HG03520 (cell line): ENCODE results near the gene SHC1.
A peak's percentile ranks its signal among the peaks of the same experiment; 100 is the strongest.

ENCODE experiments used
- ATAC-seq: cut with Tn5 transposase; IDR thresholded peaks from one replicate; pipeline ENCODE4 v1.9.1; 2021; ENCODE audit warnings: mild to moderate bottlenecking, moderate library complexity; ENCODE audit not compliant: unreplicated experiment

Gene SHC1

DNA sequence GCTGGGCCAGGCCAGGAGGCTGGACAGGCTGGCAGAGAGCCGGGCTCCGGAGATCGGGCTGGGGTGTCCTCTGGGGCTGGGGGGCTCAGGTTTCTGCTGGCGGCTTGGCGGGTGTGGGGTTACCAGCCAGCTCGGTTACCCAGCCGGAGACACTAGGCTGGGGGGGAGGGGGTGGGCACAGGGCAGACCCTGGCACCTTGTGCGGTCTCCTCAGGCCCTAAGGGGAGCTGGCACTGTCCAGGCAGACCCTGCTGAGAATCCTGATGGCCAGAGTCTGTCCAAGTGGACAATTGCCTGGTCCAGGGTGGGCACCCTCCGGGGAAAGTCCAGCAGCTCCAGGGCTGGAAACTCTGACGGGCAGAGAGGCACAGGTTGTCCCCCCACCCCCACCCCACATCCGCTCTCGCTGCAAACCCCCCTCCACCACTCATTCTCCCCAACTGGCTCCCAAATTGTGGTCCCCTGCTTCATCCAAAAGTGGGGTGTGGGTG, 38.7 kb upstream of the SHC1 start:
- no peak for ATAC-seq

- ATAC-seq = no peak
Observed at GRCh38 chr1:155008015-155008941, 37.7 kb upstream of the SHC1 start.

GRCh38 chr1:155007251-155007828, 36.8 kb upstream of the SHC1 start:
- ATAC-seq = no peak

DNA sequence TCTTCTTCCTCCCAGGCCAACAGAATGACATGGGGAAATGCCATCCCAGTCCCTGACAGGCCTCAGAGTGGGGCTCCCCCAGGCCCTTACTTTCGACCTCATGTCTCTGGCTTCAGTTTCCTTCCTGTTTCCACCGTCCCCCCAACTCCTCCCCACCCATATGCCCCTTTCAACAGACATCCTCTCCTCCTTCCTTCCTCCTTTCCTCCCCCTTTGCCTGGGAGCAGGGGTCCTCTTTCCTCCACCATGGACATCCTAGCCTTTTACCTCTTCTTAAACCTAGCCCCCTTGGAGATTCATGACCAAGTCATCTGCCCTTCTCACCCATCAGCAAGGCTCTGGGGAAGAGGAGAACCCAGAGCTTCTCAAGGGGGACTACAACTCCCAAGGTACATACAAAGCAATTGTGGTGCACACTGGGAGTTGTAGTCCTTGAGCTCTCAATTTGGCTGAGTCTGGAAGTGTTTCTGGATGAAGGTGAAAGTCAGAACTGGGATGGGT, 36.1 kb upstream of the SHC1 start:
- no peak for ATAC-seq

- no peak for ATAC-seq
Observed at GRCh38 chr1:155005076-155006011, 34.8 kb upstream of the SHC1 start.

- ATAC-seq = no peak
Observed at GRCh38 chr1:155004352-155005075, 34.0 kb upstream of the SHC1 start.

GRCh38 chr1:155003766-155004351, 33.3 kb upstream of the SHC1 start:
- no peak for ATAC-seq

- ATAC-seq = no peak
Observed at GRCh38 chr1:155003227-155003765, 32.7 kb upstream of the SHC1 start.

GRCh38 chr1:155002464-155003226, 32.1 kb upstream of the SHC1 start, which contains the start of gene ZBTB7B:
TSS of gene ZBTB7B (plus strand) at chr1:155002802. CDS start at chr1:155014661, 11,859 bp downstream.
- no peak for ATAC-seq

GRCh38 chr1:155001675-155002463, 31.3 kb upstream of the SHC1 start:
- peak; percentile 60 for ATAC-seq

DNA sequence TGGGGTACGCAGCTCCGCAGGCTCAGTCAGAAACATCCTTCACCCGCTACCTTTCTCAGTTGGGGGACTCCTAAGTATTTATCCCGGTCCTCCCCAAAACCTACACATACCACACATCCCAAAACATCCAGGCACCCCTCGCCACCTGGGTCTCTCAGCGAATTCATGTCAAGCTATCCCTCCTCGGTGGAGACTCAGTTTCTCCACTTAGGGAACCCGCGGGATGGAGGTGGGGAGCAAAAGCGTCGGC, 30.8 kb upstream of the SHC1 start:
- ATAC-seq = peak; percentile 7

DNA sequence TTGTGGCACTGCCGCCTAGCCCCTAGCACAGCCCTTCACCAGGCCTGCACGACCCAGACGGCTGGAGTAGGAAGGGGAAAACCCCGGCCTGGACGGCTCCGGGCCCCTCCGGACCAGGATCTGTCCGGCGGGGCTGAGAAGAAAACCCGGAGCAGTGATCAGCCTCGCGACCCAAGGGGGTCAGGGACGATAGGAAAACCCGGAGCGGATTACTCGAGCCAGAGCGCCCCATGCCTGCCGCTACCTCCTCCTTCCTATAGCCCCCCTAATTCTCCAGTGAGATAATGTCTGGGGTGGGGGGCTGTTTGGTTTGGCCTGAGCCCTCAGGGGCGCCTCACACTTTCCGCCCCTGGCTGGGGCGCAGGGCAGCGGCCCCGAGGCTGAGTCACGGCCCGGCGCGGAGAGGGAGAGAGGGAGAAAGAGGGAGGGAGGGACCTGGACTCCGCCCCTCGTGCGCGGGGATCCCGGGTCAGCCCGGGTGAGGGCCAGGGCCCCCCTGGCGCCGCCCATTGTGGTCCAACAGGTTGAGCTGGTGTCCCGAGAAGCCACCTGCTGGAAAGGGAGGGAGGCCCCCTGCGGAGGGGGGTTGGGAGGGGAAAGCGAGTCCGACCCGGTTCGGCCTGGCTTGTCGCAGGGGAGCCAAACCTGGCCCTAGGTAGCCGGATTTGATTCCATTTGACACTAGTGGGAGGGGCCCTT, 30.3 kb upstream of the SHC1 start:
- ATAC-seq = peak; percentile 32

DNA sequence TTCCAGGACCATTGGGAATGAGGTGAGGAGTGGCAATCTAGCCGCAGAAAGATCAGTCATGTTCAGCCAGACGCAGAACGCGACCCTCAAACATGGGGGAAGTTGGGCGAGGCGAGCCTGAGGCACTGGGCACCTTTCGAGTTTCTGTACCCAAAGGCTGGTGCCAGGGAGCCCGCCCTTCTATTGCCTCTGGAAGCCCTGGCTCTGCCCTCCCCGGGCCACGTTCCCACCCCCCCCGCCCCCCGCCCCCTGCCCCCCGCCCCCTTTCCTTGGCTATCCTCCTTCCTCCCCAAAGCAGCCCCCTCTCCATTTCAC, 29.8 kb upstream of the SHC1 start:
- no peak for ATAC-seq

DNA sequence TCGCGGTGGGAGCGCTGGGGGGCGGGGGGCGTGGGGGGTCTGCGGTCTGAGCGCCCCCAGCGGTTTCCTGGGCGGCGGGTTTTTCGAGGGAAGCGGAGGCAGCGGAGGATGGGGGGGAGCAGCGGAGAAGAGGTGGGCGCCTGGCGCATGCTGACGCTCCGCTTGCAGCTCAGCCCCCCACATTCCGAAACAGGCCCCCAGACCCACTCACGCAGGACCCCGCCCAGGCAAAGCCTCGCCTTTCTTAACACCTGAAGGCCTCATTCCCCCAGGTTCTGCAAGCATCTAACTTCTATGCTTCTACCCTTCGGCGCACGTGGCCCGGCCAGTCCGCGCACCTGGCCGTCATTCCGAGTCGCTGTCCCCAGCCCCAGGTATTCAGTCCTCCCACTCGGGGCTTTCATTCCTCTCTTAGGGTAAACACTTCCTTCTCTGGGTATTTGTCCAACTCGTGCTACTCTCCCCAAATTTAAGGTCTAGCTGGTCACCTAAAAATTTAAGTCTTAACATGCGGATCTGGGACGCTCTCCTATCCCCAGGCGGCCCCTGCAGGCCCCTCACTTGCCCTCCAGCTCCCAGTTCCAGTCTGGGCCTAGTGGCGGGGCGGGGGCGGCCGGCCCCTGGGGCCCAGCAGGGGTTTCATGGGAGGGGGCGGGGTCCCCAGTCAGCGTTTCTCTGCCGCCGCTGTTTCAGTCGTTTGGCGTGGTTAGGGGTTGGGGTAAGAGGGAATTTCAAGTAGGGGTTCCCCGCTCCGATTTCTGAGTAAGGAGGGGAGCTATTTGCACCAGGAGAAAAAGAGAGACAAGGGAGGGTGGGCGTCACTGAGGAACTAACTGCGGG, 29.2 kb upstream of the SHC1 start:
- no peak for ATAC-seq

- ATAC-seq = no peak
Observed at GRCh38 chr1:154998818-154999570, 28.4 kb upstream of the SHC1 start.

DNA sequence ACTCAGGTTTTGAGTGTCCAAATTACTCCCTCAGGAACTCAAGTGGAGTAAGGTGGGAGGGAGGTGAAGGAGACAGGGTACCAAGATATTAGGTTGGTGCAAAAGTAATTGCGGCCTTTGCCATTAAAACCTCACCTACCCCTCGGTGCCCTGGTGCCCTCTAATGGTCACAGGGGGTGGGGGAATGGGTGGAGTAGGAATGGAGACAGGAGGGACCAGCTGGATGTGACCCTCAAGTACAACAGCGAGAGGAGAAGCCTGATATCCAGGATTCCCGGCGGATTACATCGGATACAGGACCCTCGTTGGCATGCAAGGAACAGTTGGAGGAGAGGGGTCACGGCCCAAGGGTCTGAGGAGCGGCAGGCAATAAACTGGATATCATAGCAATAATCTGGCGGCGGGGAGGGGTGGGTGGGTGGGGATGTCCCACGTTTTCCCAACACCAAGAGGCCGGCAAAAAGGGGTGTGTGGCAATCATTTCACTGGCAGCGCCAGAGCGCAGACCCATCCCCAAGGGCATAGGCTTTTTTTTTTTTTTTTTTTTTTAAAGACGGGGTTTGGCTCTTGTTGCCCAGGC, 27.7 kb upstream of the SHC1 start:
- ATAC-seq = no peak
